ENCODE data around the gene RHBDL3.

- TF ChIP-seq, protein P1, sequence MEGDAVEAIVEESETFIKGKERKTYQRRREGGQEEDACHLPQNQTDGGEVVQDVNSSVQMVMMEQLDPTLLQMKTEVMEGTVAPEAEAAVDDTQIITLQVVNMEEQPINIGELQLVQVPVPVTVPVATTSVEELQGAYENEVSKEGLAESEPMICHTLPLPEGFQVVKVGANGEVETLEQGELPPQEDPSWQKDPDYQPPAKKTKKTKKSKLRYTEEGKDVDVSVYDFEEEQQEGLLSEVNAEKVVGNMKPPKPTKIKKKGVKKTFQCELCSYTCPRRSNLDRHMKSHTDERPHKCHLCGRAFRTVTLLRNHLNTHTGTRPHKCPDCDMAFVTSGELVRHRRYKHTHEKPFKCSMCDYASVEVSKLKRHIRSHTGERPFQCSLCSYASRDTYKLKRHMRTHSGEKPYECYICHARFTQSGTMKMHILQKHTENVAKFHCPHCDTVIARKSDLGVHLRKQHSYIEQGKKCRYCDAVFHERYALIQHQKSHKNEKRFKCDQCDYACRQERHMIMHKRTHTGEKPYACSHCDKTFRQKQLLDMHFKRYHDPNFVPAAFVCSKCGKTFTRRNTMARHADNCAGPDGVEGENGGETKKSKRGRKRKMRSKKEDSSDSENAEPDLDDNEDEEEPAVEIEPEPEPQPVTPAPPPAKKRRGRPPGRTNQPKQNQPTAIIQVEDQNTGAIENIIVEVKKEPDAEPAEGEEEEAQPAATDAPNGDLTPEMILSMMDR (conservative IDR thresholded peaks at IDR 0.05): no peak
- TF ChIP-seq EZH2 (IDR thresholded peaks at IDR 0.05; ENCODE audit: low read depth): no peak
Observed at GRCh38 chr17:32269377-32269776, 3.7 kb downstream of the RHBDL3 start.

Measured in PC-9 (cell line).